HG03175 (cell line): ENCODE results near the gene ZFYVE21.

Experiments
- ATAC-seq: cut with Tn5 transposase; IDR thresholded peaks from one replicate; pipeline ENCODE4 v1.9.1; 2021; ENCODE audit warnings: mild to moderate bottlenecking, moderate library complexity; ENCODE audit not compliant: unreplicated experiment

ZFYVE21 gene

GRCh38 chr14:103704708-103705107, 10.9 kb upstream of the ZFYVE21 start:
- ATAC-seq = no peak

DNA sequence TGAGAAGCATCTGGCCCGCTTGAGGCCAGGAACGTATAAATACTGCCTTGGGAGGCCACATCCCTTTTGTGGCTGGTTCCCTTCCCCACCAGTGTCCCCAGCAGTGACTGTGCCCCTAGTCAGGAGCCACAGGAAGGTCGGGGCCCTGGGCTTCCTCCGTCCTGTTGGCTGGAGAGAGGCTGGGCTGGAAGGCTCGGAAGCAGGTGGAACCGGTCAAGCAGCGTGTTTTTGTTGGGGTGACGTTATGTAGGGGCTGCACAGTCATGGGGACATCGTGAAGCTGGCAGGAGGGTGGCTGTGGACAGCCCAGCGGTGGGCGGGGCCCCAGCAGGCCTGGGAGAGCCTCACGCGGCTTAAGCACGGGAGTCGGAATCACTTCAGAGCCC, 10.5 kb upstream of the ZFYVE21 start:
- ATAC-seq = no peak

- ATAC-seq = no peak
Observed at GRCh38 chr14:103705504-103706284, 9.9 kb upstream of the ZFYVE21 start.

GRCh38 chr14:103706551-103707328, 8.9 kb upstream of the ZFYVE21 start:
- no peak for ATAC-seq

DNA sequence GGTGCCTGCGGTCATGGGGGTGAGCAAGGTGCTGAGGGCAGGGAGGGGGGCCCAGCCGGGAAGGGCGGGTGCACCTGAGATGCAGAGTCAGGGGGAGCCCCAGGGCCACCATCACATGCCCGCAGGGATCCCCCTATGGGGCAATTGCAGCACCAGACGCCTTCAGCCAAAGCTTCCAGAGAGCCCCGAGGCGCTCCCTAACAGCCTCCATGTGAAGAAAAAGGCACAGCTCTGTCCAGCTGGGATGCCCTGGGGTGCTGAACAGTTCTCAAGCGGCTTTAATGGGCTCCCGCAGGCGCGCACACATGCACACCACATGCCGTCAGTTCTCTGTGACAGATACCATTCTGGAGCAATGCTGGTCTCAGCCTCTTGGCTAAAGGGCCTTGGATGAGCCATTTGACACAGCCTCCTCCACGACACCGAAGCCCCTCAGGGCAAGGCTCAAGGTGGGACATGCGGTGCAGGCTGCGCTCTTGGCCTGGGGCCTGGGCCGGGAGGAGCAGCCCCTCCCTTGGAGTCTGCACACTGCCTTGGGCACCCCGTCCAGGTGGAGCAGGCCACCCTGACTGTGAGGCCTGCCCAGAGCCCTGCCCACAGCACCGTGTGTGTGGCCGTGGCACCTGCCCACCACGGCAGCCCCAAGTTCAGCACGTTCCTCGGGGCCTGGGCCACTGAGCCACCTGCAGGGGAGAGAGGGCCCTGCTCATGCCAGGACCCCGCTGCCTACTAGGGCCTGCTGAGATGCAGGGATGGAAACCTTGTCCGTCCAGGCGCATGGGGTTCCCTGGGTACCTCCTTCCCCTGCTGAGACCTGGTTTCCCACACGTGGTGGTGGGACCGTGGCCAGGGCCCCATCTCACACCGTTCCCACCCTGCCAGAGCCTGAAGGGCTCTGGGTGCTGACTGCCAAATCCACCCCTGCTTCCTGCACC, 8.0 kb upstream of the ZFYVE21 start:
- no peak for ATAC-seq

GRCh38 chr14:103708750-103709187, 6.8 kb upstream of the ZFYVE21 start:
- no peak for ATAC-seq

DNA sequence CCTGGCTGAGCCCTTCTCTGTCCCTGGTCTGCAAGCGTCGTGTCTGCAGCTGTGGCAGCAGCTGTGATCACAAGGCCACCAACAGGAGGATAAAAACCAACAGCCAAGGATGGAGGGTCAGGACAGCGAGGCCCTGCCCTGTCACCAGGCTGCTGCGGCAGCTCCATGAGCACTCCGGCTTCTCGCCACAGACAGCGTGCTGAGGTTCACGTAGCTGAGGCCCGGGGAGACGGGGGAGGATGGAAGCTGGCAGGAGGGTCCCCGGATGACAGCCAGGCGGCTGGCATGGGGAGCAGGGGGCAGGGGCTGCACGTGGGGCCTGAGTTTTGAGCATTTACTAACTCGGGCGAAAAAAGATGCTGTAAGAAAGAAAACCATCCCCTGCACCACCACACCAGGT, 5.8 kb upstream of the ZFYVE21 start:
- no peak for ATAC-seq

DNA sequence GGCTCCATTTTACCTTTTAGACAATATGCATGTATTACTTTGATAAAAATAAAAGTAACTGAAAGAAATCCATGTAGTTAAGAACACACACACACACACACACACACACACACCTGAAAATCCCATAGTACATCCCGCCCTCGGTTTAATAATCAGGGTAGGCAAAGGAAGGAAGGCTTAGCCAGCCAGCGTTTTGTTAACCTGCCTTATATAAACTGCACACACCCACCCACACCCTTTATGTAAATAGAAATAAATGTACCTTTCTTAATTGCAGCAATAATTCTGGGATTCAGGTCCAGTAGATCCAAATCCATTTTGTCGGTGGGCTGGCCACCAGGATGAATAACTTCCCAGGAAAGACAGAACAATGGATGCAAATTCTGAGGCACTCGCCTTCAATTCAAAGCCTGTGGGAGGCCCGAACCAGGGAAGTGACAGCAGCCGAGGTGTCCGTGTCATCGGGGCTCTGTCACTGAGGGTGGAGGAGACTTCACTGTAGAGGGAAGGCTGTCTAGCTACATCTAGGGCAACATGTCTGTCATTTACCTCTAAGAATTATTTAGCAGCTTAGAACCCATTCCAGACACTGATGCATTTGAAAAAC, 4.7 kb upstream of the ZFYVE21 start:
- ATAC-seq = no peak

DNA sequence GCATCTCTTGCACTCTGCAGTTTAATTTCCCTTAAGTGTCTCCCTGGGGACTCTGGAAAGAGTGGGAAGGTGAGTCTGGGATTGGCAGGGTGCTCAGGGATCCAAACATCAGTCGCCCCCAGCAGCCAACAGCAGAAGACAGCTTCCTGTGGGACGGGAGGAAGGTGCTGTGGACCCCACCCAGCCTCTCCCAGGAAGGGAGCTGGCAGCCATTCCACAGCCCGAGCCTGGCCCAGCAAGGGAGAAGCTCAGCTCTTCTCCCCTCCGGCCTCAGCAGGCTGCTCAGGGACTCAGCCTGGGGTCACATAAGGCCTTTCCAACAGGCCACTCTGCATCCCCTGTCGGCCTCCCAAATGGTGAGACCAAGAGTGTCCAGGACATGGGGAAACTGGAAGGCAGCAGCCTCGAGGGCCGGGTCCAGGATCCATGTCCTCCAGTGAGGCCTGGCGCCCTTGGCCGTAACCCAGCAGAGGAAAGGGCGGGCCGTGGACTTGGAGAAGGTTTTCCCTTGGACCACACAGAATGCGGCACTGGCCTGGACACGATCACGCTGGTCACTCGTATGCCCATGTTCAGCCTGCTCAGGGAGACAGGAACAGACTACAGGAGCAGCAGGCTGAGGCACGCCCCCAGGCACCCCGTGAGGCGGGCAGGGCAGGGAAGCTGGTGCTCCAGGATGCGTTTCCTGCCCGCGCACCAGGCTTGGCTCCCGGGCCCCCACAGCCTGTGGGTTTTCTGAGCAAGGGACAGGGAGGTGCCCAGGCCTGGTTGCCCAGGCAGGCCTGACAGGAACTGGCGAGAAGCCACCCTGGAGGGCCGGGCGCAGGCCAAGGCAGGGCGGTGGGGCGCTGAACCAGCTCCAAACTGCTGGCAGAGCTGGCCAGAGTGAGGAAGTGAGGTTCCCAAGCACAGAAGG, 3.8 kb upstream of the ZFYVE21 start:
- ATAC-seq = no peak

GRCh38 chr14:103712633-103713247, 2.9 kb upstream of the ZFYVE21 start:
- ATAC-seq = no peak

DNA sequence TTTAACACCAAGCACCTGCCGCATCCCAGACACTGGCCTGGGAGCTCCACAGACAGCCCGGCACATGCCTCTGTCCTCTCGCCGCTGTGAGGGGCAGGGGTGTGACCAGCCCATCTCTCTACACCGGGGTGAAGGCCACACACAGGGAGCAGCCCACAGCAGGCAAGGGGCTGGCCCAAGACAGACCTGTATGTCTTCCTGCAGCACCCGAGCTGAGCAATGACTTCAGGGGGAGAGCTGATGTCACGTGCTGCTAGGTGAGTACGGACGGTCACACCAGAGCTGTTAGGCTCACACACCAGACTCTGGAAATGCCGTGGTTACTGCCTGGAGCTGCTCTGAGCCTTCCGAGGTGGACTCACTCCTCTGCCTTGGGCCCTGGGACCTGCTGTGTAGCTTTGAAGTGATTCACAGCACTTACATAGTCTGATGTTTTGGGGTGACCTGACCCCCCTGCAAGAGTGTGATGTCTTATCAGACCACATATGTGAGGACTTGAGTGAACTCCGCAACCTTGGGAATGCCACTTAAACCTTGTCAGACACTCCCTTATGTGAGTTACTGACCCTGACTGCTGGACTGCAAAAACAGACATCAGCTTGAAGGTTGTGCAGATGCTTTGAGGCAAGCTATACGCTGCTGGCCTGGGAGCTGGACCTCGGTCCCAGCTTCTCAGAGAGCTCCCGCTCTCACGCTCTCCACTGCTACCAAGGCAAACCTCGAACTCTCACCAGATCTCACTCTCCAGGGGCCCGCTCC, 2.1 kb upstream of the ZFYVE21 start:
- ATAC-seq = no peak

- no peak for ATAC-seq
Observed at GRCh38 chr14:103714063-103714724, 1.4 kb upstream of the ZFYVE21 start.

DNA sequence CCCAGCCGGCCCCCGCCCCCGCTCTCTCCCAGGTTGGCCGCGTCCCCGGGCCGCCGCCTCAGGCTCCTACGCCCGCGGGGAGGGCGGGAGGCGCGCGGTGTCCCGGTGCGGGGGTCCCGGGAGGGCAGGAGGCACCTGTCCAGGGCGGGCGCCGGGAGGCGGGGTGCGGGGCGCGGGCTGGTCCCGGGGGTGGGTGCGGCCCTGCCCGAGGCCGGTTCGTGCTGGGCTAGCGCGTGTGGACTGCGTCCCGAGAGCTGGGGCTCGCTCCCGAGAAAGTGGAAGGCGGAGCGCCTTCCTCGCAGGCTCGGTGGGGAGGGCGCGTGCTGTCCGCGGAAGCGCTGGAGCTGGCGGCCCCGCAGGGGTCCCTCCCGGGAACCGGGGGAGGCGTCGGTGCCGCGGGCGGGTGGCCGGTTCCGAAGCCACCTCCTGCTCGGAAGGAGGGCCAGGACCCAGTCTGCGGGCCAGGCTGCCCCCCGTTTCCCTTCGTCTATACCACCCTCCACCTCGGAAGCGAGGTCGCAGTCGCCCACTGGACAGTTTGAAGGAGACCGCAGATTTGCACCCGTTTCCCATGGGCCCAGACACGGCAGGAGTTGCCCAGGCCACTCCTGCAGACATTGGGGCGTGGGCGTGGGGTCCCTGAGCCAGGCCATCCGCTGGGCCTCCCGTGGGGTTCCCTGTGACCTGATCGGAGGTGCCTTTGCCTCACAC, 636 bp downstream of the ZFYVE21 start:
- ATAC-seq = no peak

DNA sequence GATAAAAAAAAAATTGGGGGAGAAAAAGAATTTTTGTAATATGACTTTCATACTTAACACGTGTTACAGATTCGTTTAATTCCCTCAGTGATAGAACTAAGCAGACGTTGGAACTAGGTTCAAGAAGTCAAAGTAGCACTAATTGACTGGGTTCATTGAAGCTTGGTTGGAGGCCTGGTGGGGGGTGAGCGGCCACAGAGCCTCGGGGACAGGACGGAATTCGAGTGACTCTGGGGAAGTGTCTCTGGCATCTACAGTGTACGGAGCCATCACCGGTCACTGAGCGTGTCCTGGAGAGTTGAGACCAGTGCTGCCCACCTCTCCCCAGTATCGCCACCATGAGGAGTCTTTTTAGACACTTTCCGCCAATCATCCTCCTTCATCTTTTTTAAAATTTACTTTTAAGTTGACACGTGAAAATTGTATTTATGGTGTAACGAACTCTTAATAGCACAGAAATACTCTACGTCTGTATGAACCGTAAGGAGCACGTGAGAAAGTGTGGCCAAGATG, 1.3 kb downstream of the ZFYVE21 start:
- no peak for ATAC-seq

DNA sequence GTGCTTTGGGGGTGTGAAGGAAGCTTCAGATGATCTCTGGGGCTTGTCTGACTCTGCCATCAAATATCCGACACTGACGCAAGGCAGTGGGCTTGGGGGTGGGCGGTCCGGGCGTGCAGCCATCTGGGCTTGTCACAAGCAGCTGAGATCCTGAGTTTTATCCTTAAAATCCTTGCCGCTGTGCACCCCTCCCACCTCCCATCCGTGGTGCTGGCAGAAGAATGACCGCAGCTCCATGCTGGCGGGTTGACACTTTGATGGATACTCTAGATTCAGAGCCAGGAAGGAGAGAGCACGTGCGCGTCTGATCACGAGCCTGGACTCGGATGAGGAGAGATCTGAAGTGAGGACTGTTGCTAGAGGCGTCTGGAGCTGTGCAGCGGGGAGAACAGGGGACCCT, 3.0 kb downstream of the ZFYVE21 start:
- no peak for ATAC-seq

- no peak for ATAC-seq
Observed at GRCh38 chr14:103719751-103720150, 4.1 kb downstream of the ZFYVE21 start.
